ENCODE measurements around the gene SLF2.

SLF2 gene

GRCh38 chr10:100927266-100927665 lies 14.5 kb downstream of the SLF2 start:
- intact Hi-C loops (cut with DNase I) = no loop called here
- no peak for DNase-seq

GRCh38 chr10:100928039-100928438 lies 15.3 kb downstream of the SLF2 start:
- intact Hi-C loops (cut with DNase I) = no loop called here

GRCh38 chr10:100930368-100930767 lies 17.6 kb downstream of the SLF2 start:
- DNase-seq = peak in 2 of 42 donors; percentile 25 to 29
- intact Hi-C loops (cut with DNase I) = no loop called here

More at GRCh38 chr10:100928039-100928438, 15.3 kb downstream of the SLF2 start:
- DNase-seq = no peak

GRCh38 chr10:100934084-100934659 lies 21.4 kb downstream of the SLF2 start:
- no peak for DNase-seq
- intact Hi-C loops (cut with DNase I) = no loop called here

GRCh38 chr10:100939763-100940344 lies 27.1 kb downstream of the SLF2 start:
- DNase-seq = no peak
- intact Hi-C loops (cut with DNase I) = no loop called here

- intact Hi-C loops (cut with DNase I) = no loop called here
- no peak for DNase-seq
These were observed 29.5 kb downstream of the SLF2 start for GRCh38 chr10:100942229-100942628.

- intact Hi-C loops (cut with DNase I) = no loop called here
- no peak for DNase-seq
These were observed 30.7 kb downstream of the SLF2 start for GRCh38 chr10:100943508-100943907.

GRCh38 chr10:100945754-100946153 lies 33.0 kb downstream of the SLF2 start:
- intact Hi-C loops (cut with DNase I) = no loop called here

GRCh38 chr10:100948916-100949315 lies 36.2 kb downstream of the SLF2 start:
- intact Hi-C loops (cut with DNase I) = no loop called here
- DNase-seq = no peak

More at GRCh38 chr10:100945754-100946153, 33.0 kb downstream of the SLF2 start:
- DNase-seq = no peak

GRCh38 chr10:100960251-100960650 lies 47.5 kb downstream of the SLF2 start:
- no peak for DNase-seq
- intact Hi-C loops (cut with DNase I) = no loop called here

- intact Hi-C loops (cut with DNase I) = no loop called here
- no peak for DNase-seq
These were observed 49.8 kb downstream of the SLF2 start for GRCh38 chr10:100962351-100963080.

- intact Hi-C loops (cut with DNase I) = no loop called here
- no peak for DNase-seq
These were observed 51.1 kb downstream of the SLF2 start for GRCh38 chr10:100963826-100964225.

GRCh38 chr10:100965820-100966219 lies 53.1 kb downstream of the SLF2 start:
- no peak for DNase-seq
- intact Hi-C loops (cut with DNase I) = no loop called here

- no peak for DNase-seq
- intact Hi-C loops (cut with DNase I) = no loop called here
These were observed 54.1 kb downstream of the SLF2 start for GRCh38 chr10:100966887-100967286.

- intact Hi-C loops (cut with DNase I) = no loop called here
- DNase-seq = no peak
These were observed 54.6 kb downstream of the SLF2 start for GRCh38 chr10:100967332-100967731.

- intact Hi-C loops (cut with DNase I) = no loop called here
These were observed 55.4 kb downstream of the SLF2 start for GRCh38 chr10:100968062-100968736.

GRCh38 chr10:100968863-100969186 lies 56.1 kb downstream of the SLF2 start:
- intact Hi-C loops (cut with DNase I) = no loop called here
- no peak for DNase-seq

More at GRCh38 chr10:100968062-100968736, 55.4 kb downstream of the SLF2 start:
- DNase-seq = peak in 1 of 42 donors; percentile 24

- intact Hi-C loops (cut with DNase I) = no loop called here
- peak in 30 of 42 donors; percentile 14 to 73 (median 46) for DNase-seq
These were observed 56.7 kb downstream of the SLF2 start, which contains the start of gene SEMA4G for GRCh38 chr10:100969187-100970075. Gene SEMA4G, plus strand, starts transcription at chr10:100969504. Its CDS starts 3,409 bp downstream, at chr10:100972913.

All from head of caudate nucleus (tissue), 42 donors.